Skin epidermis (tissue), 12 donors: ENCODE data around the gene C22orf23.
A peak's percentile ranks its signal among the peaks of the same experiment; 100 is the strongest.

ENCODE experiments used
- H3K27ac ChIP-seq, 21 experiments: fragments of 200-600 bp; sonication (generic) in 11 of 21; one replicate each; pipeline ENCODE4 v1.5.0; 2020; ENCODE audit warnings: mild to moderate bottlenecking in 3 of 21, inconsistent platforms in 2 of 21, moderate library complexity in 2 of 21
- H3K4me3 ChIP-seq, 7 experiments: fragments of 200-600 bp; sonication (generic) in 2 of 7; one replicate each; pipeline ENCODE4 v1.5.0; 2020; ENCODE audit warnings: inconsistent platforms in 2 of 7, mild to moderate bottlenecking in 2 of 7, moderate library complexity in 1 of 7

The C22orf23 gene

GRCh38 chr22:37930270-37930951 lies 23.0 kb downstream of the C22orf23 start:
- Histone ChIP-seq H3K4me3 (no peak overlapping the region), H3K27ac (peak overlapping the region in 9 of 21 experiments; percentile 7 to 64 (median 34))

- peak overlapping the region in 6 of 21 experiments; percentile 5 to 64 (median 38) for H3K27ac ChIP-seq
- H3K4me3 ChIP-seq = no peak overlapping the region
These were observed 24.0 kb downstream of the C22orf23 start for GRCh38 chr22:37929390-37929789.

- H3K27ac ChIP-seq = no peak overlapping the region
- no peak overlapping the region for H3K4me3 ChIP-seq
These were observed 25.8 kb downstream of the C22orf23 start for GRCh38 chr22:37927637-37927936.

GRCh38 chr22:37926771-37927636 lies 26.4 kb downstream of the C22orf23 start:
- no peak overlapping the region for H3K4me3 ChIP-seq
- H3K27ac ChIP-seq = no peak overlapping the region

- no peak overlapping the region for H3K4me3 ChIP-seq
- H3K27ac ChIP-seq = no peak overlapping the region
These were observed 27.0 kb downstream of the C22orf23 start for GRCh38 chr22:37926358-37926757.

- Histone ChIP-seq H3K4me3 (no peak overlapping the region), H3K27ac (no peak overlapping the region)
These were observed 27.6 kb downstream of the C22orf23 start for GRCh38 chr22:37925767-37926166.

GRCh38 chr22:37925330-37925729 lies 28.1 kb downstream of the C22orf23 start:
- H3K4me3 ChIP-seq = no peak overlapping the region
- no peak overlapping the region for H3K27ac ChIP-seq

GRCh38 chr22:37924386-37925065 lies 28.9 kb downstream of the C22orf23 start:
- H3K27ac ChIP-seq = no peak overlapping the region
- no peak overlapping the region for H3K4me3 ChIP-seq

GRCh38 chr22:37923927-37924326 lies 29.5 kb downstream of the C22orf23 start:
- Histone ChIP-seq H3K4me3 (no peak overlapping the region), H3K27ac (no peak overlapping the region)

- no peak overlapping the region for H3K4me3 ChIP-seq
- no peak overlapping the region for H3K27ac ChIP-seq
These were observed 31.2 kb downstream of the C22orf23 start for GRCh38 chr22:37922191-37922590.

GRCh38 chr22:37920126-37920525 lies 33.3 kb downstream of the C22orf23 start:
- H3K27ac ChIP-seq = peak overlapping the region in 7 of 21 experiments; percentile 7 to 67 (median 32)
- no peak overlapping the region for H3K4me3 ChIP-seq

GRCh38 chr22:37918580-37919270 lies 34.7 kb downstream of the C22orf23 start:
- peak overlapping the region in 1 of 21 experiments; percentile 42 for H3K27ac ChIP-seq
- no peak overlapping the region for H3K4me3 ChIP-seq

GRCh38 chr22:37917874-37918548 lies 35.4 kb downstream of the C22orf23 start:
- H3K27ac ChIP-seq = peak overlapping the region in 1 of 21 experiments; percentile 42
- no peak overlapping the region for H3K4me3 ChIP-seq

GRCh38 chr22:37916311-37916710 lies 37.1 kb downstream of the C22orf23 start:
- peak overlapping the region in 3 of 21 experiments; percentile 24 to 49 (median 39) for H3K27ac ChIP-seq
- no peak overlapping the region for H3K4me3 ChIP-seq

- H3K4me3 ChIP-seq = no peak overlapping the region
- H3K27ac ChIP-seq = no peak overlapping the region
These were observed 40.1 kb downstream of the C22orf23 start for GRCh38 chr22:37913233-37913721.

GRCh38 chr22:37912171-37912570 lies 41.2 kb downstream of the C22orf23 start:
- Histone ChIP-seq H3K4me3 (no peak overlapping the region), H3K27ac (no peak overlapping the region)

GRCh38 chr22:37911697-37912096 lies 41.7 kb downstream of the C22orf23 start:
- H3K4me3 ChIP-seq = no peak overlapping the region
- peak overlapping the region in 6 of 21 experiments; percentile 3 to 74 (median 52) for H3K27ac ChIP-seq

- peak overlapping the region in 16 of 21 experiments; percentile 2 to 74 (median 53) for H3K27ac ChIP-seq
- no peak overlapping the region for H3K4me3 ChIP-seq
These were observed 42.3 kb downstream of the C22orf23 start for GRCh38 chr22:37910890-37911672.
